Measurements from ENCODE around the gene TBC1D22B.

TBC1D22B gene

GRCh38 chr6:37369321-37370201 is 112.0 kb downstream of the TBC1D22B start:
- DNase-seq (ENCODE audit: low read depth): no peak
- H3K4me3 ChIP-seq (ENCODE audit: low read length): no peak overlapping the region
- no peak for TF ChIP-seq CTCF (conservative IDR thresholded peaks at IDR 0.05; ENCODE audit: low read length)

- H3K4me3 ChIP-seq (ENCODE audit: low read length): no peak overlapping the region
- DNase-seq (ENCODE audit: low read depth): no peak
- no peak for TF ChIP-seq CTCF (conservative IDR thresholded peaks at IDR 0.05; ENCODE audit: low read length)
These were observed 113.8 kb downstream of the TBC1D22B start for GRCh38 chr6:37371154-37372083.

GRCh38 chr6:37372116-37372515 is 114.5 kb downstream of the TBC1D22B start:
- H3K4me3 ChIP-seq (ENCODE audit: low read length): no peak overlapping the region
- TF ChIP-seq CTCF (conservative IDR thresholded peaks at IDR 0.05; ENCODE audit: low read length): no peak
- DNase-seq (ENCODE audit: low read depth): no peak

- no peak for DNase-seq (ENCODE audit: low read depth)
- no peak for TF ChIP-seq CTCF (conservative IDR thresholded peaks at IDR 0.05; ENCODE audit: low read length)
- no peak overlapping the region for H3K4me3 ChIP-seq (ENCODE audit: low read length)
These were observed 116.4 kb downstream of the TBC1D22B start for GRCh38 chr6:37373822-37374471.

- H3K4me3 ChIP-seq (ENCODE audit: low read length): no peak overlapping the region
- TF ChIP-seq CTCF (conservative IDR thresholded peaks at IDR 0.05; ENCODE audit: low read length): no peak
- no peak for DNase-seq (ENCODE audit: low read depth)
These were observed 117.8 kb downstream of the TBC1D22B start for GRCh38 chr6:37375376-37375775.

- TF ChIP-seq CTCF (conservative IDR thresholded peaks at IDR 0.05; ENCODE audit: low read length): no peak
- no peak for DNase-seq (ENCODE audit: low read depth)
- H3K4me3 ChIP-seq (ENCODE audit: low read length): no peak overlapping the region
These were observed 118.6 kb downstream of the TBC1D22B start for GRCh38 chr6:37376078-37376743.

All from AG10803 (cell line).